AML-193 (cell line): ENCODE data around the gene UNC13C.

ENCODE experiments used
- DNase-seq, 2 experiments: peaks; one replicate each; lab custom pipeline; 2025; lab: John Stamatoyannopoulos, UW

Gene UNC13C

GRCh38 chr15:54120949-54121463, 142.8 kb downstream of the UNC13C start:
- DNase-seq: no peak

- no peak for DNase-seq
These were observed 149.3 kb downstream of the UNC13C start for GRCh38 chr15:54127574-54127973.

DNA sequence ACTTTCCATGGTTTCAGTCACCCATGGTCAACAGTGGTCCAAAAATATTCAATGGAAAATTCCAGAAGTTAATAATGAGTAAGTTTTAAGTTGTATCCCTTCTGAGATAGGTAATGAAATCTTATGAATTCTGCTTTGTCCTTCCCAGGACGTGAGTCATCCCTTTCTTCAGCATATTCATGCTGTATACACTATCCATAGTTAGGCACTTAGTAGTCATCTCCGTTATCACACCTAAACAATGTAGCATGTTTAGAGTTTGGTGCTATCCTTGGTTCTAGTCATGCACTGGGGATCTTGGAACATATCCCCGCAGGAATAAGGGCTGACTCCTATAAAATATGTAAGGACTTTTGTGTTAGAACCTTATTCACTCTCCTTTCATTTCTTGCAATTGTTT, 153.2 kb downstream of the UNC13C start:
- DNase-seq: no peak

- no peak for DNase-seq
These were observed 170.9 kb downstream of the UNC13C start for GRCh38 chr15:54149115-54149531.

DNA sequence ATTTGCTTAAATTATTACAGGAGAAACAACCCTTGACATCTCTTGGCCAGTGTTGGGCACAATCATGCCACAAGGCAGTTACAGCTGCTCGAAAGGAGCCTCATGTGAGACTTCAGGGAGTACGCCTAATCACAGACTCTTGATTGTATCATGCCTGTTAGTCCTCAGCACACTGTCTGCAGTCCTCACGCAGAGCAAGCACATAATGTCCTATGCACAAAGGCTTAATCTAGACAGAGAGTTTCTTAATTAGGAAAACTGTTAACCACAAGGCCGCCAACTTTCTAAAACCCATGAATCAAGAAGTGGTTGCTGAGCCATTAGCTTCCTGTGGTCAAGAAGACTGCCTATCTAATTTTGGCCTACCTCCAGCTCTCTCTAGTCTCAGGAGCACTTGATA, 172.0 kb downstream of the UNC13C start:
- DNase-seq: peak; percentile 16 to 28

- DNase-seq: no peak
These were observed 180.8 kb downstream of the UNC13C start for GRCh38 chr15:54159012-54159411.

GRCh38 chr15:54187325-54187724, 209.1 kb downstream of the UNC13C start:
- DNase-seq: no peak

GRCh38 chr15:54197995-54198394, 219.8 kb downstream of the UNC13C start:
- no peak for DNase-seq

DNA sequence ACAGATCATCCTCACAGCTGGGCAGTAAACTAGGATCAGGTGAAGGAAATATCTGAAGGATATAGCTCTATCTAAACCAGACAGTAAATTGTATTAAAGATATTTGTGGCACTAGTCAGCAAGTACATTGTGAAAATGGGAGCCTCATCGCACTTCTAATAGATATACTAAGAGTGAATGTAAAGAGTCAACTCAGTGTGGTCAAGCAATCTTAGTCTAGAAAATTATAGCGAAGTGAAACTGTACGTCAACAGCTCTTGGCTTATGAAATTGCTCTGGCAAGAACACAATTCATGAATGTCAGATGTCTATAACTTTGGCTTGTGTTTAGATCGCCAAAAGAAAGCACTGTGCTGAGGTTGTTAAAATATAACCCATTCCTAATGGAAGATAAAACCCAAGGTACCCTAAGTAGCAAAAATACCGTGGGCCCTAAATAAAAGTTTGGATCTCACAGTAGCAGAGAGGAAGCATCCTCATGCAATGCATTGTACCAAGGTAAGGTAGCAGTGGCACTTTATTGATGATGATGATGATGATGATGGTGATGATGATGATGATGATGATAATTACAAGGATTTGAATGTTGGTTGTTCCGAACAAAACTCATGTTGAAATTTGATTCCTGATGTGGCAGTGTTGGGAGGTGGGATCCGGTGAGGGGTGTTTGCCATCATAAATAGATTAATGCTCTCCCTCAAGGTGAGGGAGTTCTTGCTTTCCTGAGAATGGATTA, 228.5 kb downstream of the UNC13C start:
- DNase-seq: no peak

DNA sequence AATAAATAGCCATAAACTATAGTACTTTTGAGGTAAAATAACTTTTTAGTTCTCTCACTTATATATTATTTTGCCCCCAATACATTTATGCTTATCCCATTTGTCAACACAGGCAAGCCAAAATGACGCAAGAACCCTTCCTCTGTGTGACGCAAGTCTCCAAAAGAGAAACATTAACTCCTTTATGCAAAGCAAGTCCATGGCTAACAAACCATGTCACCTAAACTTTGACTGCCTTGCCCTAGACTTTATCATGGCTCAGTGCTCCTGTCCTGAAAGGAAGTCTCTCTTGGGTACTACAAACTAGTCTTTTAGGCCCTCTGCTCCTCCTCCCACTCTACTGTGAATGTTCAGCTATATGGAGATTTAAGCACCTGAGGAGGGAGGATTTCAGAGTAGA, 230.5 kb downstream of the UNC13C start:
- no peak for DNase-seq

- DNase-seq: no peak
These were observed 234.4 kb downstream of the UNC13C start for GRCh38 chr15:54212635-54213034.

- no peak for DNase-seq
These were observed 248.2 kb downstream of the UNC13C start for GRCh38 chr15:54226455-54226854.

DNA sequence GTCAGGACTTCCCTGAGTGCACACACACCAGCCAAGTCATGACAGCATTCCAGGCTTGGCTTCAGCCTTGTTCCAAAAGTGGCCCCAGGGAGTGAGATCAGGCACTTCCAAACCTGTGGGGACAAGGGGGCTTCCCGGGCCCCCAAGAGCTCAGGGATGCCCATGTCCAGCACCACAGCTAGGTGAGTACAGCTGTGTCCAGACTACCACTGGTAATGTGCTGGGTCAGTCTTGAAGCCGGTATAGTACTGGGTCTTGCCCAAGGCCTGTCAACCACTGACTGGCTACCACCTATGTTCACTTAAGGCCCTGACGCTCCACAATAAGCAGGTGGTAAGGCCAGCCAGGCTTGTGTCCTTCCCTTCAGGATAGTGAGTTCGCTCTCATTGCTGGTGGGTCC, 249.3 kb downstream of the UNC13C start:
- no peak for DNase-seq

GRCh38 chr15:54250326-54250725, 272.1 kb downstream of the UNC13C start:
- DNase-seq: no peak

- DNase-seq: no peak
These were observed 277.9 kb downstream of the UNC13C start for GRCh38 chr15:54256190-54256589.

GRCh38 chr15:54273928-54274327, 295.7 kb downstream of the UNC13C start:
- DNase-seq: peak; percentile 2 to 14

GRCh38 chr15:54277834-54278233, 299.6 kb downstream of the UNC13C start:
- DNase-seq: no peak

DNA sequence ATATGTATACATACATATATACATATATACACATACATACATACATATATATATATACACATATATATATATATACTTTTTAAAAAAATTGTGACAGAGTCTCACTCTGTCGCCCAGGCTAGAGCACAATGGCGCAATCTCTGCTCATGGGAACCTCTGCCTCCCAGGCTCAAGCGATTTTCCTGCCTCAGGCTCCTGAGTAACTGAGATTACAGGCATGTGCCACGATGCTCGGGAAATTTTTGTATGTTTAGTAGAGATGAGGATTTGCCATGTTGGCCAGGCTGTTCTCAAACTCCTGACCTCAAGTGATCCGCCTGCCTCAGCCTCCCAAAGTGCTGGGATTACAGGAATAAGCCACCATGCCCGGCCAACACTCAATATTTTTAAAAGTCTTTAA, 302.5 kb downstream of the UNC13C start:
- no peak for DNase-seq

- no peak for DNase-seq
These were observed 304.1 kb downstream of the UNC13C start for GRCh38 chr15:54282228-54282836.

- DNase-seq: no peak
These were observed 309.8 kb downstream of the UNC13C start for GRCh38 chr15:54288049-54288448.

GRCh38 chr15:54289590-54290136, 311.4 kb downstream of the UNC13C start:
- no peak for DNase-seq

GRCh38 chr15:54298396-54298795, 320.2 kb downstream of the UNC13C start:
- DNase-seq: no peak

DNA sequence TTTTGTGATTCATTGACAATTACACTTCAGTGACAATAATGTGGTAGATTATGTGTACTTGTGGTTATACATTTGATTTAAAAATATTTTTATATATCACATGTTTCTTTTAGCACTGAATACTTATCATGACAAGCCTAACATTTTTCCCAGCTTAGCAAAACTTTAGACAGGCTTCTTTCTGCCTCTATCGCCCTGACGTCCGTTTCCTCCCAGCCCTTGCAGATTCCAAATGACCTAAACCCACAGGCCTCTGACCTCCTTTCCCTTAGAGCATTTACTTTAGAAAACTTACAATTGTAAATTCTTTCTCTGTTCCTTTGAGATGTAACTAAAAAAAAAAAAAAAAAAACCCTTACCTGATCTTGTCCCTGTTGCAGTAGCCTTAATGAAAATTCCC, 326.1 kb downstream of the UNC13C start:
- DNase-seq: no peak
